Coronary artery (tissue), 2 donors: Measurements from ENCODE around the gene CDH5.

Experiments
- DNase-seq: peaks from one replicate; pipeline ENCODE4 v3.0.0-alpha.2; 2017; ENCODE audit warnings: low spot score
- H3K27ac ChIP-seq, 2 donors: fragments of 200-600 bp; sonication (generic); one replicate each; pipeline ENCODE4 v1.5.1; 2016 to 2019
- H3K4me3 ChIP-seq: fragments of 200-600 bp; sonication (generic); 2 replicates; pipeline ENCODE4 v1.5.1; 2016; ENCODE audit warnings: mild to moderate bottlenecking, moderate library complexity
- TF ChIP-seq, protein P1 (sequence below): fragments of 200-600 bp; sonication (generic); IDR thresholded peaks from one replicate; pipeline ENCODE4 v1.5.1; 2019; ENCODE audit warnings: antibody characterized with exemption

Gene CDH5

GRCh38 chr16:66439051-66439730, 72.7 kb downstream of the CDH5 start:
- no peak overlapping the region for H3K27ac ChIP-seq
- DNase-seq: peak; percentile 43
- TF ChIP-seq, protein P1, sequence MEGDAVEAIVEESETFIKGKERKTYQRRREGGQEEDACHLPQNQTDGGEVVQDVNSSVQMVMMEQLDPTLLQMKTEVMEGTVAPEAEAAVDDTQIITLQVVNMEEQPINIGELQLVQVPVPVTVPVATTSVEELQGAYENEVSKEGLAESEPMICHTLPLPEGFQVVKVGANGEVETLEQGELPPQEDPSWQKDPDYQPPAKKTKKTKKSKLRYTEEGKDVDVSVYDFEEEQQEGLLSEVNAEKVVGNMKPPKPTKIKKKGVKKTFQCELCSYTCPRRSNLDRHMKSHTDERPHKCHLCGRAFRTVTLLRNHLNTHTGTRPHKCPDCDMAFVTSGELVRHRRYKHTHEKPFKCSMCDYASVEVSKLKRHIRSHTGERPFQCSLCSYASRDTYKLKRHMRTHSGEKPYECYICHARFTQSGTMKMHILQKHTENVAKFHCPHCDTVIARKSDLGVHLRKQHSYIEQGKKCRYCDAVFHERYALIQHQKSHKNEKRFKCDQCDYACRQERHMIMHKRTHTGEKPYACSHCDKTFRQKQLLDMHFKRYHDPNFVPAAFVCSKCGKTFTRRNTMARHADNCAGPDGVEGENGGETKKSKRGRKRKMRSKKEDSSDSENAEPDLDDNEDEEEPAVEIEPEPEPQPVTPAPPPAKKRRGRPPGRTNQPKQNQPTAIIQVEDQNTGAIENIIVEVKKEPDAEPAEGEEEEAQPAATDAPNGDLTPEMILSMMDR: no peak

DNA sequence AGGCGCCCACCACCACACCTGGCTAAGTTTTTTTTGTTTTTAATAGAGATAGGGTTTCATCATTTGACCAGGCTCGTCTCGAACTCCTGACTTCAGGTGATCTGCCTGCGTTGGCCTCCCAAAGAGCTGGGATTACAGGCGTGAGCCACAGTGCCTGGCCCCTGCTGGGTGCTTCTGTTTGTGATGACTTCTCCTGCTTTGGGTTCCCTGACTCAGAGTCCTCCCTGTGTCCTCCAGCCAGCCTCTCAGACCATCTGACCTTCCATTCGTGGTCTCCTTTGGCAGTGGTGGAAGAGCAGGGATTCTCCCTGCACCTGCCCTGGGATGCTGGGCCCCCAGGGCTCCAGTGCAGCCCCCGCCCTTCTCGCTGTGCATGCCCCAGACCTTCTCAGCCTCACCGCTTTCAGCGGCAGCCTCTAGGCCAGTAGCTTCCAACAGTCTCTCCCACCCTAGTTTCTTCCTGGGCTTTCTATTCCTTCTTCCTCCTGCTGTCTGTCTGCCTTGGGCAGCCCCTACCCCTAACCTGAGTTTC, 73.8 kb downstream of the CDH5 start:
- TF ChIP-seq, protein P1: no peak
- no peak overlapping the region for H3K27ac ChIP-seq
- H3K4me3 ChIP-seq: no peak overlapping the region
- no peak for DNase-seq

More at GRCh38 chr16:66439051-66439730, 72.7 kb downstream of the CDH5 start:
- H3K4me3 ChIP-seq: no peak overlapping the region

DNA sequence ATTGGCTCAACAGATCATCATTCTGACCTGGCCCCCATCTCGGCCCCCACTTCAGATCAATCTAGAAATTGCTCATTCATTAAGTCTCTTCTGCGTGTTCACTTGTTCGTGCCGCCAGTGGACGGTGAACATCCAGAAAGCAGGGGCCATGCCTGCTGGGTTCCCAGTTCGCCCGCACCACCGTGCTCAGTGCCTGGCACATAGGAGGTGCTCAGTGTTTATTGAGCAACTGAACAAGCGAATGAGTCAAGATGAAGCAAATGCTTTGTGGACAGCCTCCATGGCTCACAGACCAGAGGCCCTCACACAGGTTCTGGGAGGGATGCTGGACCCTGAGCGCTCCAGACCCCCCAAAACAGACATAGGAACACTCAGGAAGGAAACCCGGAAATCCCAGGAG, 74.5 kb downstream of the CDH5 start:
- TF ChIP-seq, protein P1: no peak
- peak; percentile 59 for DNase-seq
- no peak overlapping the region for H3K4me3 ChIP-seq
- no peak overlapping the region for H3K27ac ChIP-seq

- peak; percentile 40 for DNase-seq
- no peak overlapping the region for H3K27ac ChIP-seq
These were observed 75.3 kb downstream of the CDH5 start for GRCh38 chr16:66441586-66442375.

DNA sequence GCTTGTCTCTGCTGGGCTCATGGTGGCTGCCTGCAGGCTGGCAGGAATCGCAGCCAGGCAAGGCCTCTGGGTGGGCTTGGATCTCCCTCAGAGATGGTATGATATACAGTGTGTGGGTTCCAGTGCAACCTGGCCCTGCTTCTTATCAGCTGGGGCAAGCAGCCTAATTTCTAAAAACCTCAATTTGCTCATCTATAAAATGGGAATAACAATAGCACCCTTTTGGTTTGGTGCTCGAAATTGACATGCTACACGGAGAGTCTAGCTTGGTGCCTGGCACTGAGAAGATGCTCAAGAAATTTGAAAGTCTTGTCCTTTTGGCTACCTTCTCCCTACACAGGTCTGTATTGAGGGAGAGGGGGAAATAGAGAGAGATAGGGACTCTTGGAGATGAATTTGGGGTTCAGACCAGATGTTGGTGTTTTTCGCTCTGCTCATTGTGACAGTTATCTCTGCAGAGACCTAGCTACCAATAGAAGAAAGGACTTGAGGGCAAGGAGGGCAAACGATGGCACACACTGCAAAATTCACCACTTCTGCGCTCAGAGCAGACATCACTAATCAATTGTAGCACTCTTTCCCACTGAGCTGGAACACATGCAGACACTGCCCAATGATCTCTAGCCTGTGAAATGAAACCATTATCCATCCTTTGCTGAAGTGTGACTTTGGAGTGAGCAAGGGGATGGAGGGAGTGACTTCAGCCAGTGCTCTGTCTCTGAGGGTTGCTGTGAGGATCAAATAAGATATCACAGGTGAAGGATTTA, 76.2 kb downstream of the CDH5 start:
- Histone ChIP-seq H3K4me3 (no peak overlapping the region), H3K27ac (no peak overlapping the region)
- TF ChIP-seq, protein P1: no peak
- DNase-seq: no peak

More at GRCh38 chr16:66441586-66442375, 75.3 kb downstream of the CDH5 start:
- no peak overlapping the region for H3K4me3 ChIP-seq
- TF ChIP-seq, protein P1: no peak

DNA sequence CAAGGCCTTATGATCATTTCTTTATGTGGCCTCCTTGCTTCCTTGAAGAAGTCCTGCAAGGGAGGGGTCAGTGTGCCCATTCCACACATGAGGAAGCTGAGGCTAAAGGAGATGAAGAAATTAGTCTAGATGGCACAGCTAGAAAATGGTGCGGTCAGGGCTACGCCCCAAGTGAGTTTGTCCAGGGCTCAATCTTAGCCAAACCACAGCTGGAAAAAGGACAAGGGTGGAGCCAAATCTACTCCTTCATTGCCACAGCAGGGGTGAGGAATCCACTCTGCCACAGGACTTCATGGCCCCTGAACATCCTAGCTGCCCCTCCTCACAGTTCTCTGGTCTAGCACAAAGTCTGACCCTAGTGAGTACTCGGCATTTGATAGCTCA, 76.8 kb downstream of the CDH5 start:
- no peak for DNase-seq
- TF ChIP-seq, protein P1: no peak

More for the DNA sequence above, 76.8 kb downstream of the CDH5 start:
- Histone ChIP-seq H3K27ac (no peak overlapping the region), H3K4me3 (no peak overlapping the region)
